GM12874 (cell line): Measurements from ENCODE around the gene SLC44A2.

Experiments used
- CTCF ChIP-seq: IDR thresholded peaks from 2 replicates; pipeline ENCODE4 v1.5.1; 2011; ENCODE audit warnings: low read depth, mild to moderate bottlenecking, control low read depth, low read length, moderate library complexity; ENCODE audit not compliant: insufficient read depth

The SLC44A2 gene

GRCh38 chr19:10634430-10634829 lies 9.1 kb downstream of the SLC44A2 start:
- no peak for TF ChIP-seq CTCF

DNA sequence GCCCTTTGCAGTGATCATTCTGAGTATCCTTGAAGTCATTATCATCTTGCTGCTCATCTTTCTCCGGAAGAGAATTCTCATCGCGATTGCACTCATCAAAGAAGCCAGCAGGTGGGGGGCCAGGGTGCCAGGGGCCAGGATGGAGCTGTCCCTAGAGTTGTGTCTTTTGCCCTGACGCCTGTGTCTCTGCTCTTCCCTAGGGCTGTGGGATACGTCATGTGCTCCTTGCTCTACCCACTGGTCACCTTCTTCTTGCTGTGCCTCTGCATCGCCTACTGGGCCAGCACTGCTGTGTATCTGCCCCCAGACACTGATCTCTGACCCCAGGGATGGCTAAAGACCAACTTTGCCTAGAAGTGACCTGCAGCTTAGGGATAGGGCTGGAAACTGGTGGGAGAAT lies 9.6 kb downstream of the SLC44A2 start:
- no peak for TF ChIP-seq CTCF

DNA sequence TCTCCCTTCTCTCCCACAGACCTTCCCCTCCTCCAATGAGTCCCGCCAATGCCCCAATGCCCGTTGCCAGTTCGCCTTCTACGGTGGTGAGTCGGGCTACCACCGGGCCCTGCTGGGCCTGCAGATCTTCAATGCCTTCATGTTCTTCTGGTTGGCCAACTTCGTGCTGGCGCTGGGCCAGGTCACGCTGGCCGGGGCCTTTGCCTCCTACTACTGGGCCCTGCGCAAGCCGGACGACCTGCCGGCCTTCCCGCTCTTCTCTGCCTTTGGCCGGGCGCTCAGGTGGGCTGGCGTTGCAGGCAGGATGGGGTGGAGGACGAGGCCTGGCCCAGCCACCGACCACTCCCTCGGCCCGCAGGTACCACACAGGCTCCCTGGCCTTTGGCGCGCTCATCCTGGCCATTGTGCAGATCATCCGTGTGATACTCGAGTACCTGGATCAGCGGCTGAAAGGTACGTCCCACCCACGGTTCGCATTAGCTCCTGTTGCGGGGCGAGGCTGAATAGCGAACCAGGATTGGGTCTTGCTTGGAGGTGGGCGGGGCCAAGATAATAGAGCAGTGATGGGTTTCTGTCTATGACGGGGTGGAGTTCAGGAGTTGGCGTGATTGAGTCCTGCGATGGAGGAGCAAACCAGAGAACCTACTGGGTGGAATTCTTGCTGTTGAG lies 11.1 kb downstream of the SLC44A2 start:
- no peak for TF ChIP-seq CTCF

GRCh38 chr19:10637894-10638293 lies 12.5 kb downstream of the SLC44A2 start:
- TF ChIP-seq CTCF, result no peak

DNA sequence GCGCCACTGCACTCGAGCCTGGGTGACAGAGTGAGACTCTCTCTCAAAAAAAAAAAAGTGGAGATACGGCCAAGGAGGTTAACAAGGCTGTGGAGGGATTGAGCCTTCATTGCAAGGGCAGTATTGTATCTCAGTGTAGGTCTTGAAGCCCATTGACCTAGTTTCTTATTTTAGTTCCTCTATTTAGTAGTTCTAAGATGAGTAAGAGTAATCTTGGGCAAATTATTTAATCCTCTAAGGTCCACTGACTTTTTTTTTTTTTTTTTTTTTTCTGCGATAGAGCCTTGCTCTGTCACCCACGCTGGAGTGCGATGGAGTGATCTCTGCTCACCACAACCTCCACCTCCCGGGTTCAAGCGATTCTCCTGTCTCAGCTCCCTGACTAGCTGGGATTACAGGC lies 14.5 kb downstream of the SLC44A2 start:
- no peak for TF ChIP-seq CTCF

DNA sequence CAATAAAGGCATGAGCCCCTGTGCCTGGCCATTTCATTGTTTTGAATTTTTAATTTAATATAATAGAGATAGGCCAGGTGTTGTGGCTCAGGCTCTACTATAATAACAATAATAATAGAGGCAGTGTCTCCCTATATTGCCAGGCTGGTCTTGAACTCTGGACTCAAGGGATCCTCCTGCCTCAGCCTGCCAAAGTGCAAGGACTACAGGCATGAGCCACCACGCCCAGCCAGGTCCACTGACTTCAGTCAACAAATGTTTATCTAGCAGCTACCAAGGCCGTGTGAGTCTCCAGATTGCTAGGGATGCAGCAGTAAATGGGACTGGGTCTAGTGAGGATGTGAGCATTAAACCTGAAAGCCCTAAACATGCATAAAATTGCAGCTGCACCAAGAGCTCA lies 15.0 kb downstream of the SLC44A2 start:
- TF ChIP-seq CTCF, result no peak

GRCh38 chr19:10641248-10641647 lies 15.9 kb downstream of the SLC44A2 start:
- TF ChIP-seq CTCF, result no peak
